NOMO-1 treated with DMSO at 0.1 percent for 48 hours (cell line): ENCODE results near the gene AK8.
A peak's percentile ranks its signal among the peaks of the same experiment; 100 is the strongest.

Experiments used
- DNase-seq: peaks from one replicate; lab custom pipeline; 2025; ENCODE audit not compliant: unreplicated experiment; lab: John Stamatoyannopoulos, UW

Gene AK8

GRCh38 chr9:132888151-132888550 lies 10.1 kb upstream of the AK8 start:
- DNase-seq = no peak

- no peak for DNase-seq
These were observed 9.4 kb upstream of the AK8 start for GRCh38 chr9:132887181-132888120.

- DNase-seq = no peak
These were observed 8.2 kb upstream of the AK8 start for GRCh38 chr9:132886334-132886725.

GRCh38 chr9:132885720-132886333 lies 7.7 kb upstream of the AK8 start:
- no peak for DNase-seq

- DNase-seq = no peak
These were observed 5.5 kb upstream of the AK8 start for GRCh38 chr9:132883349-132884294.

GRCh38 chr9:132882616-132883015 lies 4.5 kb upstream of the AK8 start:
- DNase-seq = no peak

GRCh38 chr9:132881826-132882225 lies 3.7 kb upstream of the AK8 start:
- DNase-seq = no peak

- no peak for DNase-seq
These were observed 2.2 kb upstream of the AK8 start for GRCh38 chr9:132880324-132880661.

- peak; percentile 19 for DNase-seq
These were observed 1.6 kb upstream of the AK8 start for GRCh38 chr9:132879457-132880323.

- no peak for DNase-seq
These were observed 792 bp upstream of the AK8 start, which contains the start of gene SPACA9 for GRCh38 chr9:132878695-132879456. Gene SPACA9 (plus strand): TSS chr9:132878898. CDS start chr9:132883948, 5,050 bp downstream.

GRCh38 chr9:132877458-132877823 lies 643 bp downstream of the AK8 start:
- DNase-seq = no peak

GRCh38 chr9:132876849-132877248 lies 1.2 kb downstream of the AK8 start:
- no peak for DNase-seq

GRCh38 chr9:132875159-132875558 lies 2.9 kb downstream of the AK8 start:
- DNase-seq = no peak

GRCh38 chr9:132873403-132873802 lies 4.7 kb downstream of the AK8 start:
- DNase-seq = no peak

- no peak for DNase-seq
These were observed 8.8 kb downstream of the AK8 start for GRCh38 chr9:132869266-132869665.

GRCh38 chr9:132866898-132867297 lies 11.2 kb downstream of the AK8 start:
- DNase-seq = no peak

- DNase-seq = no peak
These were observed 13.4 kb downstream of the AK8 start for GRCh38 chr9:132864691-132865090.

- DNase-seq = no peak
These were observed 13.8 kb downstream of the AK8 start for GRCh38 chr9:132864277-132864676.

GRCh38 chr9:132863096-132863495 lies 15.0 kb downstream of the AK8 start:
- no peak for DNase-seq

- no peak for DNase-seq
These were observed 15.6 kb downstream of the AK8 start for GRCh38 chr9:132862533-132862932.
